DND-41 (cell line): ENCODE data around the gene MRPL9.

Experiments
- ATAC-seq: fragments of 200-7000 bp; cut with Tn5 transposase; 3 replicates; pipeline ENCODE4 v1.9.1; 2021; ENCODE audit warnings: low read depth; ENCODE audit not compliant: insufficient read depth
- DNase-seq: peaks from one replicate; pipeline ENCODE4 v3.0.0-alpha.2; 2020
- H2AFZ ChIP-seq: 2 replicates; pipeline ENCODE4 v1.6.0; 2012; ENCODE audit warnings: low read depth, low read length
- H3K27ac ChIP-seq: 2 replicates; pipeline ENCODE4 v1.5.1; 2012; ENCODE audit warnings: low read length, inconsistent platforms
- H3K27me3 ChIP-seq: fragments of 200-600 bp; sonication (generic); 2 replicates; pipeline ENCODE4 v1.6.0; 2012; ENCODE audit warnings: low read length, mild to moderate bottlenecking, inconsistent platforms; ENCODE audit not compliant: insufficient read depth, poor library complexity
- H3K36me3 ChIP-seq: 2 replicates; pipeline ENCODE4 v1.5.1; 2012; ENCODE audit warnings: low read length, inconsistent platforms; ENCODE audit not compliant: insufficient read depth
- H3K4me1 ChIP-seq: 2 replicates; pipeline ENCODE4 v1.5.1; 2012; ENCODE audit warnings: mild to moderate bottlenecking, low read length; ENCODE audit not compliant: insufficient read depth
- H3K4me2 ChIP-seq: 2 replicates; pipeline ENCODE4 v1.6.0; 2012; ENCODE audit warnings: mild to moderate bottlenecking, moderate library complexity, low read length, inconsistent platforms; ENCODE audit not compliant: insufficient read depth
- H3K4me3 ChIP-seq, 2 experiments: fragments of 200-600 bp in 1 of 2; shearing (Covaris generic) in 1 of 2; 2 replicates each; pipeline ENCODE4 v1.5.1; 2012 to 2016; ENCODE audit warnings: inconsistent platforms in 2 of 2, low read length in 2 of 2, mild to moderate bottlenecking in 2 of 2, low read depth in 1 of 2, moderate library complexity in 1 of 2
- H3K79me2 ChIP-seq: 2 replicates; pipeline ENCODE4 v1.6.0; 2012; ENCODE audit warnings: low read length, inconsistent platforms; ENCODE audit not compliant: insufficient read depth
- H3K9ac ChIP-seq: 2 replicates; pipeline ENCODE4 v1.6.0; 2012; ENCODE audit warnings: low read depth, mild to moderate bottlenecking, inconsistent platforms, low read length, moderate library complexity
- H3K9me3 ChIP-seq: 2 replicates; pipeline ENCODE4 v1.5.1; 2012; ENCODE audit warnings: low read length, moderate library complexity, mild to moderate bottlenecking, inconsistent platforms; ENCODE audit not compliant: insufficient read depth, severe bottlenecking
- H4K20me1 ChIP-seq: 2 replicates; pipeline ENCODE4 v1.6.0; 2012; ENCODE audit warnings: low read length; ENCODE audit not compliant: insufficient read depth
- EZH2 ChIP-seq: IDR thresholded peaks from 3 replicates; pipeline ENCODE4 v1.6.1; 2012; ENCODE audit warnings: borderline replicate concordance, low read depth, mild to moderate bottlenecking, moderate library complexity, low read length, inconsistent platforms; ENCODE audit not compliant: severe bottlenecking
- TF ChIP-seq, protein P1 (sequence below): IDR thresholded peaks from 2 replicates; pipeline ENCODE4 v1.5.1; 2012; ENCODE audit warnings: borderline replicate concordance, low read length, moderate library complexity, mild to moderate bottlenecking; ENCODE audit not compliant: poor library complexity, severe bottlenecking; ENCODE audit errors: extremely low read depth

Gene MRPL9

DNA sequence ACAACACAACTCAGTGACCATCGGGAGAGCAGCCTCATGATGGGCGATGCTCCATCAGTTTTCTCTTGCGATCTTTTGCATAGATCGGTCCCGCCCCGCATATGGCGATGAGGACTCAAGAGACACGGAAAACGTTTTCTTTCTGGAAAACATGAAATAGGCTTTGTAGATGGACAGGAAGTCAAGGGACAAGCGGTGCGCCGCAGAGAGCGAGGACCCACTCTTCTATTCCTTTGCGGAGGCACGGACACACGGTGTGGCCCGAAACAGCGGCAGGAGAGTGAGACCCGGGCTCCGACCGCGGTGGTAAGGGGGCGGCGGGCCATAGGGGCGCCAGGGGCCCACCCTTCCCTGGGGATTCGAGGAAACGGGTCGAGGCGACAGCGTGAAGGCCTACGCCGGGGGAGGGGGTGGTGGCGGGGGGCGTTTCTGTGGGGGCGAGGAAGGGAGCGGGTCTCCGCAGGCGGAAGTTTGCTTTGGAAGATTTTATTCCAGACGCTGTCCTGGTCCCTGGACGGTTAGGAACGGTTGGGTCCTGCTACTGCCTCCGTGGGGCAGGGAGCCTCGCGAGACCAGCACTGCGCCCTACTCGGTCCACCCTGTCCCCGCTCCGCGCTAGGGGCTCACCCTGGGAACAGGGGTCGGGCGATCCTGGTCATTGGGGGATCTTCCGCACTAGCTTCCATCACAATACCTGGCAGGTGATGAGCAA is 27.8 kb upstream of the MRPL9 start:
- peak overlapping the region; percentile 68 for H3K27ac ChIP-seq
- H3K4me1 ChIP-seq: peaks cover 32% of the 10 kb centered on the region
- no peaks in the 10 kb centered on the region for H3K9me3 ChIP-seq
- ATAC-seq (no peak), DNase-seq (no peak)
- peaks cover 42% of the 10 kb centered on the region for H3K79me2 ChIP-seq
- no peaks in the 10 kb centered on the region for H3K27me3 ChIP-seq
- H3K9ac ChIP-seq: peak overlapping the region; percentile 66
- no peak for TF ChIP-seq EZH2
- TF ChIP-seq, protein P1, sequence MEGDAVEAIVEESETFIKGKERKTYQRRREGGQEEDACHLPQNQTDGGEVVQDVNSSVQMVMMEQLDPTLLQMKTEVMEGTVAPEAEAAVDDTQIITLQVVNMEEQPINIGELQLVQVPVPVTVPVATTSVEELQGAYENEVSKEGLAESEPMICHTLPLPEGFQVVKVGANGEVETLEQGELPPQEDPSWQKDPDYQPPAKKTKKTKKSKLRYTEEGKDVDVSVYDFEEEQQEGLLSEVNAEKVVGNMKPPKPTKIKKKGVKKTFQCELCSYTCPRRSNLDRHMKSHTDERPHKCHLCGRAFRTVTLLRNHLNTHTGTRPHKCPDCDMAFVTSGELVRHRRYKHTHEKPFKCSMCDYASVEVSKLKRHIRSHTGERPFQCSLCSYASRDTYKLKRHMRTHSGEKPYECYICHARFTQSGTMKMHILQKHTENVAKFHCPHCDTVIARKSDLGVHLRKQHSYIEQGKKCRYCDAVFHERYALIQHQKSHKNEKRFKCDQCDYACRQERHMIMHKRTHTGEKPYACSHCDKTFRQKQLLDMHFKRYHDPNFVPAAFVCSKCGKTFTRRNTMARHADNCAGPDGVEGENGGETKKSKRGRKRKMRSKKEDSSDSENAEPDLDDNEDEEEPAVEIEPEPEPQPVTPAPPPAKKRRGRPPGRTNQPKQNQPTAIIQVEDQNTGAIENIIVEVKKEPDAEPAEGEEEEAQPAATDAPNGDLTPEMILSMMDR: no peak
- peak overlapping the region; percentile 71 for H2AFZ ChIP-seq
- H3K4me2 ChIP-seq: peak overlapping the region; percentile 91
- H3K4me3 ChIP-seq: peak overlapping the region; percentile 41 to 69
- H4K20me1 ChIP-seq: no peaks in the 10 kb centered on the region
- peaks cover 7% of the 10 kb centered on the region; the same call in 1 of the 2 replicates for H3K36me3 ChIP-seq

DNA sequence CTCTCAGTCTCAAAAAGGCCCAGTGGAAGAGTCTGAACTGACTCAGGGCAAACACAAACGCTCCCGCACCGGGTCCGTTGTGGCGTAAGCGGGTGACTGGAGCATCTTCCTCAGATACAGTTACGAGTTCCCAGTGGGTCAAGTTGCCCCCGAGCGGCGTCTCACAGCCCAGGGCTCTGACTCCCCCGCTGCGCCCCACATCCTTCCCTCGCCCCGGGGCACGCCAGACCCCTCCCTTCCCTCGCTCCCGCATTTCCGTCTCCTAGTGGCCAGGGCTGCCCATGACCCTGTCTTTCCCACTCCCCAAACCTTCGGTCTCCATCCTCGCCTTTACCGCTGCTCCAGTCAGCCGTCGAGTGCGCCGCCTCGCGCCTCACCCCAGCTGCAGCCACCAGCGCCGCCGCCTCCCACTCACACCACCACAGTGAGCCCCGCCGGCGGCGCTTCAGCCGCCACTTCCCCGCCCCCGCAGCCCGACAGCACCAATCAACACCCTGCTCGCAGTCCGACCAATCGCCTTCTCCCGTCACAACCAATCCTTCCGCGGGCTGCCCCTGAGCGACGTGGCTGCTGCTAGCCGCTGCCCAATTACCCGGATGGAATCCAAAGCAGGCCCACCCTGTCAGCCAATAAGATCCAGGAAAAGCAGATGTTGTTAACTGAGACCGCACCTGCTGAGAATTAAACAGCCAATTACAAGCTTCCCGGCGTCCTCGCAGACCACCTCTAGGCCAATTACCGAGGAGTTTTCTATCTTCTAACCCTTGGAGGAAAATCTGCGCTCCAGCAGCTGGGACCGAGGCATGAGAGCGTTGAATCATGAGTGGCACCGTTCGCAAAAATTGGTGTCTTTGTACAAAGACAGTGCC is 27.0 kb upstream of the MRPL9 start, which contains the start of gene TDRKH:
TDRKH (minus strand) TSS at position 430 of the 869 bp plus-strand sequence. CDS start 7,478 bp downstream, outside the sequence.
- Histone ChIP-seq H3K79me2 (peaks cover 42% of the 10 kb centered on the region), H3K27ac (peak within 1 kb of the TSS; percentile 79), H3K9ac (peak within 1 kb of the TSS; percentile 67), H2AFZ (peak within 1 kb of the TSS; percentile 84), H3K9me3 (no peaks in the 10 kb centered on the region), H4K20me1 (no peaks in the 10 kb centered on the region), H3K4me1 (peaks cover 32% of the 10 kb centered on the region), H3K4me2 (peak within 1 kb of the TSS; percentile 91), H3K27me3 (no peaks in the 10 kb centered on the region), H3K4me3 (peak within 1 kb of the TSS; percentile 41 to 80), H3K36me3 (peaks cover 7% of the 10 kb centered on the region; the same call in 1 of the 2 replicates)
- peak; percentile 99 for DNase-seq
- TF ChIP-seq, protein P1: peak; percentile 61
- peak; percentile 90 for TF ChIP-seq EZH2
- ATAC-seq: peak; percentile 96

DNA sequence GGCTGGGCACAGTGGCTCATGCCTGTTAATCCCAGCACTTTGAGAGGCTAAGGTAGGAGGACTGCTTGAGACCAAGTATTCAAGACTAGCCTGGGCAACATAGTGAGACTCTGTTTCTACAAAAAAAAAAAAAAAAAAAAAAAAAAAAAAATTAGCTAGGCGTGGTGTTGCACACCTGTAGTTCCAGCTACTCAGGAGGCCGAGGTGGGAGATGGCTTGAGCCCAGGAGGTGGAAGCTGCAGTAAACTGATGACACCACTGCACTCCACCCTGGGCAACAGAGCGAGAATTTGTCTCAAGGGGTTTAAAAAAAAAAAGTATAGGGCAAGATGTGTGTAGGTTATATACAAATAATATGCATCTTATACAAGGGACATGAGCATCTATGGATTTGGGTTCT is 24.4 kb upstream of the MRPL9 start:
- DNase-seq (no peak), ATAC-seq (no peak)
- TF ChIP-seq EZH2: no peak
- TF ChIP-seq, protein P1: no peak
- H3K27me3 ChIP-seq: no peaks in the 10 kb centered on the region
- no peak overlapping the region for H3K9ac ChIP-seq
- H3K79me2 ChIP-seq: peaks cover 38% of the 10 kb centered on the region
- no peak overlapping the region for H3K4me2 ChIP-seq
- peaks cover 30% of the 10 kb centered on the region for H3K4me1 ChIP-seq
- H3K9me3 ChIP-seq: no peaks in the 10 kb centered on the region
- no peak overlapping the region for H3K27ac ChIP-seq
- no peak overlapping the region for H2AFZ ChIP-seq
- no peak overlapping the region for H3K4me3 ChIP-seq
- H3K36me3 ChIP-seq: 0 out of 2 replicates have a peak, but pooled peaks cover 4% of the 10 kb centered on the region
- H4K20me1 ChIP-seq: no peaks in the 10 kb centered on the region
